T-cell (primary cell): ENCODE measurements around the gene ARSB. TPM values are rescaled to one million over a fixed set of nuclear protein-coding genes. Genes with fewer than 3 reads are reported as not detected.

Experiments
- ATAC-seq, 4 experiments: fragments of 200-7000 bp in 3 of 4; fragments of 150-1000 bp in 1 of 4; cut with Tn5 transposase; replicated peaks in 1 of 4; 1 replicate in 3 of 4; 2 replicates in 1 of 4; pipeline ENCODE4 v1.10.0; 2021; ENCODE audit warnings: moderate library complexity in 3 of 4, mild to moderate bottlenecking in 2 of 4, moderate number of reproducible peaks in 1 of 4
- CTCF ChIA-PET, 2 donors: fragments of 300-600 bp; sonication (Branson Sonifier 250); formaldehyde crosslinking; loops; one replicate each; lab custom pipeline; 2022; ENCODE audit warnings: antibody characterized with exemption in 2 of 2; lab: Charles Lee
- POLR2A ChIA-PET, 2 donors: fragments of 300-600 bp; sonication (Branson Sonifier 250); formaldehyde crosslinking; loops; one replicate each; lab custom pipeline; 2022; ENCODE audit warnings: antibody characterized with exemption in 2 of 2; lab: Charles Lee
- DNase-seq, 35 experiments: peaks; one replicate each; pipeline versions ENCODE4 v3.0.0 to v3.0.0-alpha.2; 2013 to 2023
- H3K27ac ChIP-seq: one replicate; pipeline ENCODE4 v1.5.1; 2013; ENCODE audit warnings: low read length
- H3K27me3 ChIP-seq, 2 experiments: replicated peaks in 1 of 2; 1 replicate in 1 of 2; 2 replicates in 1 of 2; pipeline versions ENCODE4 v1.6.1 to v1.7.0; 2013; ENCODE audit warnings: low read length in 1 of 2, mixed read lengths in 1 of 2; ENCODE audit not compliant: control insufficient read depth in 2 of 2, insufficient read depth in 2 of 2; ENCODE audit errors: extremely low read depth in 1 of 2
- H3K36me3 ChIP-seq, 2 donors: 1 replicate in 1 of 2; 2 replicates in 1 of 2; pipeline versions ENCODE4 v1.6.1 to v1.7.0; 2013; ENCODE audit warnings: low read length in 1 of 2; ENCODE audit not compliant: control insufficient read depth in 2 of 2, insufficient read depth in 1 of 2; ENCODE audit errors: extremely low read depth in 1 of 2
- H3K4me1 ChIP-seq, 2 experiments: 1 replicate in 1 of 2; 2 replicates in 1 of 2; pipeline versions ENCODE4 v1.6.1 to v1.7.0; 2013; ENCODE audit warnings: low read length in 2 of 2, mixed read lengths in 1 of 2; ENCODE audit not compliant: insufficient read depth in 2 of 2, control insufficient read depth in 1 of 2; ENCODE audit errors: extremely low read depth in 1 of 2
- H3K4me3 ChIP-seq, 2 donors: 1 replicate in 1 of 2; 2 replicates in 1 of 2; pipeline versions ENCODE4 v1.5.1 to v1.7.0; 2013; ENCODE audit warnings: mild to moderate bottlenecking in 2 of 2, low read length in 1 of 2, moderate library complexity in 1 of 2; ENCODE audit not compliant: control insufficient read depth in 1 of 2; ENCODE audit errors: extremely low read depth in 1 of 2
- H3K9me3 ChIP-seq: 2 replicates; pipeline ENCODE4 v1.7.0; 2013
- H3K27ac Mint-ChIP-seq, 2 donors: one replicate each; pipeline ENCODE4 v1.8.0; 2020 to 2021; ENCODE audit warnings: mild to moderate bottlenecking in 2 of 2, mixed read lengths in 2 of 2
- H3K27me3 Mint-ChIP-seq, 2 donors: one replicate each; pipeline ENCODE4 v1.8.0; 2021 to 2022; ENCODE audit warnings: mixed read lengths in 2 of 2
- H3K36me3 Mint-ChIP-seq: one replicate; pipeline ENCODE4 v1.8.0; 2021; ENCODE audit warnings: mixed read lengths
- H3K4me1 Mint-ChIP-seq, 3 donors: one replicate each; pipeline ENCODE4 v1.8.0; 2020 to 2022; ENCODE audit warnings: mixed read lengths in 3 of 3, mild to moderate bottlenecking in 1 of 3
- H3K4me3 Mint-ChIP-seq, 3 donors: one replicate each; pipeline ENCODE4 v1.8.0; 2020 to 2022; ENCODE audit warnings: mild to moderate bottlenecking in 3 of 3, mixed read lengths in 3 of 3, moderate library complexity in 3 of 3
- H3K9me3 Mint-ChIP-seq, 3 donors: one replicate each; pipeline ENCODE4 v1.8.0; 2020 to 2022; ENCODE audit warnings: mixed read lengths in 3 of 3
- WGBS: methylation state at CpG from one replicate; pipeline ENCODE4 v1.1.5; 2013; ENCODE audit warnings: missing lambda C conversion rate; ENCODE audit not compliant: insufficient coverage; 5-methylcytosine and 5-hydroxymethylcytosine counted together
- total RNA-seq, 35 experiments: library from RNA in 6 of 35; stranded (reverse) in 6 of 35; fragments of 120-200 nt in 1 of 35; gene quantifications; one replicate each; pipeline versions ENCODE4 v1.2.1 to v1.2.4 and lab custom pipeline; 2013 to 2026

Gene ARSB
- total RNA-seq, 5 donors from 2014 or later (not counting 1 experiment from before 2014, with no cell fraction given) = 5.6 to 7.1 (median 6.9) TPM

DNA sequence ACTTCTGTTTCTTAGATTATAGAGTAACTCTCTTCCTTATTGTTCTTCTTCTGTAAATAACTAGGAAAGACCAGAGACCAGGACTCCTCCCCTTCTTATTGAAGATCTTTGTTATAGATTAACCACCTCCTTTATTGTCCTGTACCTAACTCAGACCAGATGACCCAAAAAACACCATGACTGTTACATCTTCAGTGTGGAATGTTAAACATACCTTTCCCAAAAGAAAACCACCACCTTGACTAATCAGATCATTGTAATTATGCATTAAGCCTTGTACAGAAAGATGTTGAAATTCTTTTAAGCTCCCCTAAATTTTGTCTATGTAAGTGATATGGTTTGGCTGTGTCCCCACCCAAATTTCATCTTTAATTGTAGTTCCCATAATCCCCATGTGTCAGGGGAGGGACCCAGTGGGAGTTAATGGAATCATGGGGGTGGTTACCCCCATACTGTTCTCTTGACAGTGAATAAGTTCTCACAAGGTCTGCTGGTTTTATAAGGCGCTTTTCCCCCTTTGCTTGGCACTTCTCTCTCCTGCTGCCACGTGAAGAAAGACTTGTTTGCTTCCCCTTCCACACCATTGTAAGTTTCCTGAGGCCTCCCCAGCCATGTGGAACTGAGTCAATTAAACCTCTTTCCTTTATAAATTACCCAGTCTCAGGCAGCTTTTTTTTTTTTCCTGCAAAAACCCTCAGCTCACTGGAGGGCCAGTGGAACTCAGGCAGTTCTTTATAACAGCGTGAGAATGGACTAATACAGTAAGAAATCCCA is 26.3 kb downstream of the ARSB start:
- Mint-ChIP-seq H3K27ac (no peak overlapping the region), H3K36me3 (peaks cover 50% of the 10 kb centered on the region), H3K4me1 (no peaks in the 10 kb centered on the region), H3K4me3 (no peak overlapping the region), H3K9me3 (no peaks in the 10 kb centered on the region), H3K27me3 (no peaks in the 10 kb centered on the region)
- no peaks in the 10 kb centered on the region for H3K9me3 ChIP-seq
- 81% methylated on average over 3 of the region's 3 CpGs for WGBS
- no peaks in the 10 kb centered on the region for H3K27me3 ChIP-seq
- ChIA-PET POLR2A (no interaction called here), CTCF (no interaction called here)
- peaks cover 0 to 7% of the 10 kb centered on the region in 2 donors for H3K36me3 ChIP-seq
- DNase-seq (no peak), ATAC-seq (no peak)
- no peak overlapping the region for H3K27ac ChIP-seq
- H3K4me1 ChIP-seq = no peaks in the 10 kb centered on the region
- no peak overlapping the region for H3K4me3 ChIP-seq

DNA sequence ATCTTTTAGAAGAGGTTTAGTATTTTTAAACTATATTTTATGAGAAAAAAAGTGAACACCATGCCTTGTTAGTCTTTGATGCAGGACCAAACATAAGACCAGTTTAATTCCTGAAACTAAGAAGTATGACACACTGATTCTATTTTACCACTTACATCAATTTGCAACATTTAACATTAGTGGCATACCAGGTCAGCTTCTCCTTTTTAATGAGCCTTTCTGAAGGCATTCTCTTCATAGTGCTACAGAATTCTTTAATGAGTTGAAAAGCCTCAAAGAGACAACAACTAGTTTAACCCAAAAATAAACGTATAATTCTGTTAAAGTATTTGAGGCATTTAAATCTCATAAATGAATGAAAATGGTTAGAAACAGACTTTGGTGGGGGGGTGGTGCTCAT is 28.2 kb downstream of the ARSB start:
- DNase-seq = no peak
- H3K4me1 Mint-ChIP-seq = peaks cover 0 to 4% (median 2%) of the 10 kb centered on the region in 3 donors
- H3K27me3 Mint-ChIP-seq = no peaks in the 10 kb centered on the region
- H3K9me3 Mint-ChIP-seq = no peaks in the 10 kb centered on the region
- H3K27me3 ChIP-seq = no peaks in the 10 kb centered on the region
- no peaks in the 10 kb centered on the region for H3K36me3 ChIP-seq
- H3K9me3 ChIP-seq = no peaks in the 10 kb centered on the region
- no peak for ATAC-seq
- peaks cover 45% of the 10 kb centered on the region for H3K36me3 Mint-ChIP-seq
- ChIA-PET POLR2A (no interaction called here), CTCF (no interaction called here)
- no peak overlapping the region for H3K27ac ChIP-seq
- H3K4me3 Mint-ChIP-seq = no peak overlapping the region
- no peak overlapping the region for H3K4me3 ChIP-seq
- no peaks in the 10 kb centered on the region for H3K4me1 ChIP-seq
- H3K27ac Mint-ChIP-seq = no peak overlapping the region
- WGBS = no CpG with 5 or more reads among the region's 1 CpG

DNA sequence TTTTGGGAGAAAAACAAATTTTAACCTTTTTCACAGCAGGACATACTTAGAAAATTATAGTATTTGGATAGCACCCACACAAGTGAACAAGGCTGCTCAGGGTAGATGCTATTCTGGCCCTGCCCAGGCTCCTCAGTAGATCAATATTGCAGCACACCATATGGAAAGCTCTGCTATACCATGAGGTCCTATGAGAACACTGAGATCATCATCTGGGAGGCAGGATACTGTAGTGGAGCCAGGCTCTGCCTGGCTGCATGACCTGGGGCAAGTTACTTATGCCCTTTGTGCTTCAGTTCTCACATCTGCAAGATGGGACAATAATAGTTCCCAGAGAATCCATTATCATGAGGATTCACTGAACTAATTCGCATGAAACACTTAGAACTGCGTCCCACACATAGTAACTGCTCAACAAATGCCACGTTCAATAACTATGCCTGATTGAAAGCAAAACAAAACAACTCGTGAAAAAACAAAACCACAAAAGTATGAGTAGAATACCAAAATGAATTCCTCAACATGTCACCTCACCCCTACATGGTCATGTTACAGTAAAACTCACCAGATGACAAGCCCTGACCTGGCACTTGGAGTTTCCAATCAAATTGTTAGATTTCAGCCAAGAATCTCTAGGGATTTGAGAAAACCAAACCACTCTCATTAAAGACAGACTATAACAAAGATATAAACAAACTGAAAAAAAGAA is 31.9 kb downstream of the ARSB start:
- ChIA-PET CTCF (no interaction called here), POLR2A (no interaction called here)
- H3K4me3 Mint-ChIP-seq = no peak overlapping the region
- no peak overlapping the region for H3K27ac Mint-ChIP-seq
- H3K27ac ChIP-seq = no peak overlapping the region
- 39% methylated on average over 3 of the region's 4 CpGs for WGBS
- no peaks in the 10 kb centered on the region for H3K36me3 ChIP-seq
- no peaks in the 10 kb centered on the region for H3K27me3 Mint-ChIP-seq
- H3K9me3 Mint-ChIP-seq = no peaks in the 10 kb centered on the region
- no peak for ATAC-seq
- no peak for DNase-seq
- no peaks in the 10 kb centered on the region for H3K27me3 ChIP-seq
- no peaks in the 10 kb centered on the region for H3K4me1 ChIP-seq
- no peak overlapping the region for H3K4me3 ChIP-seq
- peaks cover 0 to 4% (median 2%) of the 10 kb centered on the region in 3 donors for H3K4me1 Mint-ChIP-seq
- H3K36me3 Mint-ChIP-seq = peaks cover 34% of the 10 kb centered on the region
- H3K9me3 ChIP-seq = no peaks in the 10 kb centered on the region

DNA sequence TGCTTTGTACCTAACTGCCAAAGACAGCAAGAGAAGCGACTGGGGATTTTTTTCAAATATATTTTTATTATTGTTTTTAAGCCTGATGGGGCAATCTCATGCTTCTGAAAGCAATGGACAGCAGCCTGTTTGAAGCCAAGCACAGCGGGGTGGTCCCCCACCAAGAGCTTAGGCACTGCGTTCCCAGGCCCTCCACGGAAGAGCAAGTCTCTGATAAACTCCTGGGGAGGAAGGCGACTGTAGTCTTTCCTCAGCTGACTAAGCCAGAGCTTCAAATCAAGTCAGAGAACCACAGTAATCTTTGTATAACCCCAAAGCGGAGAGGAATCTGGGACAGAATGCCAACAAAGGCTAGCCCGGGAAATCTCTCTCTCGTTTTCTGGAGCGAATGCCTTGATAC is 54.4 kb downstream of the ARSB start:
- Histone ChIP-seq H3K27me3 (no peaks in the 10 kb centered on the region), H3K36me3 (no peaks in the 10 kb centered on the region), H3K4me3 (no peak overlapping the region), H3K27ac (no peak overlapping the region), H3K9me3 (no peaks in the 10 kb centered on the region), H3K4me1 (no peaks in the 10 kb centered on the region)
- DNase-seq (no peak), ATAC-seq (no peak)
- POLR2A ChIA-PET = no interaction called here
- Mint-ChIP-seq H3K36me3 (peaks cover 11% of the 10 kb centered on the region), H3K9me3 (no peaks in the 10 kb centered on the region), H3K27me3 (no peaks in the 10 kb centered on the region), H3K4me1 (no peaks in the 10 kb centered on the region), H3K27ac (no peak overlapping the region), H3K4me3 (no peak overlapping the region)
- CTCF ChIA-PET = no interaction called here
- 100% methylated on average over 5 of the region's 9 CpGs for WGBS

DNA sequence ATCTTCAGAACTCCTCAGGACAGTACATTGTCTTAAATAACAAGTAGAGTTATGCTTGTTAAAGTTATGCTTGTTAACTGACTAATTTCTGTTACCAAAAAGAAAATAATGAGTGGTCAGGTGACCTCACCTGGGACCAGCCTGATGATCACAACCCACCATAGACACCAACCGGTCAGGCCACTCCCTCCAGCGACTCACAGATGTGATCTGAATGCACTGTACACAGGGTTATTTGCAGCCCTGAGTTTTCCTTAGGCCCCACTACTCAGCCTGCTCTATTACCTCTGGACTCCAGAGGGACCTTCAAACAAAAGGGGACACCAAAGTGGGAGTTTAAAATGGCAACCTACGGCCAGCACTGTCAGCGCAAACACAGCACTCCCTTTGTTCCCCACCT is 55.3 kb downstream of the ARSB start:
- 80% methylated on average over 2 of the region's 4 CpGs for WGBS
- peaks cover 11% of the 10 kb centered on the region for H3K36me3 Mint-ChIP-seq

DNA sequence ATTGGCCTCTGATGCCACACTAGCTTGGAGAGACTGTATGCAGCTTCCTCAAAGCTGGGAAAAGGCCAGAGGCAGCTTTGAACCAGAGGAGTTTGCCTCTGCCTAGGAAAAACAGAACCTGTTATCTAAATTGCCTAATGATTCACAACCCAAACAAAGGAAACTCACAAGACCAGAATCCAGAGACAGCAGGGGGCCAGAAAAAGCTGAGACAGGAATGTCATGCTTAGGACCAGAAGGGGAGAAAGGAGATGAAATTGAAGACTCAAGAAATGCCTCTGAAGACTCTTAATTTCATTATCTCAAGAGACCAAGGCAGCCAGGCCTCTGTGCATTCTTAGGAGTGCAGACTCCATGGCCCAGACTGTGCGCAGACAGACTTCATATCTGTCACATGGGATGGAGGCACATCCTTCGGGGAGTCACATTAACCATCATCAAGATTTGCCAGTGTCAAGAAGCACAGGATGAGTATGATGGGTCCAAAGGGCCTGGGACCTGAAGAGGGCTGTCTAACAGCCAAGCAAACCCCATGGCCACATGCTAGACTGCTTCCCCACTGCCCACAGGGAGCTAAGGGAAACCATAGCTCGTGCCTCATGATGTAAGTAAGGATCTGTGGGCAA is 57.3 kb downstream of the ARSB start:
- CTCF ChIA-PET = no interaction called here
- no peak for ATAC-seq
- 100% methylated on average over 1 of the region's 3 CpGs for WGBS
- H3K4me1 Mint-ChIP-seq = no peaks in the 10 kb centered on the region
- H3K4me1 ChIP-seq = no peaks in the 10 kb centered on the region
- no peak overlapping the region for H3K4me3 ChIP-seq
- no peak overlapping the region for H3K27ac ChIP-seq
- no peak overlapping the region for H3K27ac Mint-ChIP-seq
- POLR2A ChIA-PET = interaction anchor here in 1 of 2 donors (0.6 kb wide), 1 partner anchor 1035 kb away, joined by 5 read pairs; no protein-coding TSS in a partner anchor
- H3K27me3 Mint-ChIP-seq = no peaks in the 10 kb centered on the region
- H3K9me3 Mint-ChIP-seq = no peaks in the 10 kb centered on the region
- H3K36me3 ChIP-seq = peaks cover 0 to 5% of the 10 kb centered on the region in 2 donors
- peaks cover 20% of the 10 kb centered on the region for H3K36me3 Mint-ChIP-seq
- H3K4me3 Mint-ChIP-seq = no peak overlapping the region
- no peaks in the 10 kb centered on the region for H3K9me3 ChIP-seq
- no peak for DNase-seq
- H3K27me3 ChIP-seq = no peaks in the 10 kb centered on the region

More for the DNA sequence above, 55.3 kb downstream of the ARSB start:
- CTCF ChIA-PET = no interaction called here
- Histone ChIP-seq H3K36me3 (no peaks in the 10 kb centered on the region), H3K4me1 (no peaks in the 10 kb centered on the region), H3K27ac (no peak overlapping the region), H3K9me3 (no peaks in the 10 kb centered on the region), H3K4me3 (no peak overlapping the region), H3K27me3 (no peaks in the 10 kb centered on the region)
- Mint-ChIP-seq H3K27ac (no peak overlapping the region), H3K9me3 (no peaks in the 10 kb centered on the region), H3K4me3 (no peak overlapping the region), H3K27me3 (no peaks in the 10 kb centered on the region), H3K4me1 (no peaks in the 10 kb centered on the region)
- DNase-seq = no peak
- ATAC-seq = no peak
- POLR2A ChIA-PET = no interaction called here
